ENCODE measurements around the gene PAXIP1.

The PAXIP1 gene

DNA sequence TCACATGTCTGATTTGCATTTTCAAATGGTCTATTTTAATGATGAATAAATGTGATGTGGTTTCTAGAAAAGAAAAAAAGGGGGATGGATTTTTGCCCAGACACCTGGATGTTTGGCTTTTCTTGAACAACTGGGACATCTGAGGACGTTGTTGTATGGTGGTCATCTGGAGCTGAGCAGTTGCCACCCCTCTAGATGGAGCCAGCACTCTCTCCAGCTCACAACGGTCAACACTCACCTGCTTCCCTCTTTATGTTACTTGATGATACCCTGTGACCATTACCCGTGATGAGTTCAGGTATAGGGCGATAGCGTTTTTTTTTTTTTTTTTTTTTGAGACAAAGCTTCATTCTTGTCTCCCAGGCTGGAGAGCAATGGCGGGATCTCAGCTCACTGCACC lies 30.1 kb upstream of the PAXIP1 start:
- H3K9me3 ChIP-seq (ENCODE audit: severe bottlenecking), result peaks cover 3% of the 10 kb centered on the region
- peak; percentile 31 for DNase-seq
- H3K4me3 ChIP-seq (ENCODE audit: low read depth, low read length), result no peak overlapping the region
- H3K27me3 ChIP-seq (ENCODE audit: insufficient read depth, low read depth, severe bottlenecking), result no peaks in the 10 kb centered on the region
- no peak overlapping the region for H3K27ac ChIP-seq
- TF ChIP-seq, protein P1, sequence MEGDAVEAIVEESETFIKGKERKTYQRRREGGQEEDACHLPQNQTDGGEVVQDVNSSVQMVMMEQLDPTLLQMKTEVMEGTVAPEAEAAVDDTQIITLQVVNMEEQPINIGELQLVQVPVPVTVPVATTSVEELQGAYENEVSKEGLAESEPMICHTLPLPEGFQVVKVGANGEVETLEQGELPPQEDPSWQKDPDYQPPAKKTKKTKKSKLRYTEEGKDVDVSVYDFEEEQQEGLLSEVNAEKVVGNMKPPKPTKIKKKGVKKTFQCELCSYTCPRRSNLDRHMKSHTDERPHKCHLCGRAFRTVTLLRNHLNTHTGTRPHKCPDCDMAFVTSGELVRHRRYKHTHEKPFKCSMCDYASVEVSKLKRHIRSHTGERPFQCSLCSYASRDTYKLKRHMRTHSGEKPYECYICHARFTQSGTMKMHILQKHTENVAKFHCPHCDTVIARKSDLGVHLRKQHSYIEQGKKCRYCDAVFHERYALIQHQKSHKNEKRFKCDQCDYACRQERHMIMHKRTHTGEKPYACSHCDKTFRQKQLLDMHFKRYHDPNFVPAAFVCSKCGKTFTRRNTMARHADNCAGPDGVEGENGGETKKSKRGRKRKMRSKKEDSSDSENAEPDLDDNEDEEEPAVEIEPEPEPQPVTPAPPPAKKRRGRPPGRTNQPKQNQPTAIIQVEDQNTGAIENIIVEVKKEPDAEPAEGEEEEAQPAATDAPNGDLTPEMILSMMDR (IDR thresholded peaks at IDR 0.05; ENCODE audit: low read depth, low read length), result peak; percentile 70
- no peaks in the 10 kb centered on the region for H3K36me3 ChIP-seq

DNA sequence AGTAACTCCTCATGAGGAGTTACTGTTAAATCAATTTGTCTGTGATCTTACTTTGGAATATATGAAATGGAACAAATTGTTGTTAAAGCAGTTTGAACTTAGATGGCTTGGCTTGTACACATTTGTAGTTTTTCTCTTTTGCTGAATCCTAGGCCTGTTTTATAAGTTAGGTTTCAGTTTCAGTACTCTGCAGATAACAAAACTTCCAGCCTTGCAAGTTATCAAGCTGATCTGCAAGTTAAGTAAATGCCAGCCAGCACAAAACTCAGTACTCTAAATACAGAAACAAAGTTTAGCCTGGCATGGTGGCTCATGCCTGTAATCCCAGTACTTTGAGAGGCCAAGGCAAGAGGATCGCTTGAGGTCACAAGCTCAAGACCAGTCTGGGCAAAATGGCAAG lies 25.0 kb upstream of the PAXIP1 start:
- Histone ChIP-seq H3K27me3 (ENCODE audit: insufficient read depth, low read depth, severe bottlenecking) (no peaks in the 10 kb centered on the region), H3K36me3 (no peaks in the 10 kb centered on the region), H3K4me3 (ENCODE audit: low read depth, low read length) (no peak overlapping the region), H3K9me3 (ENCODE audit: severe bottlenecking) (peaks cover 3% of the 10 kb centered on the region), H3K27ac (no peak overlapping the region)
- DNase-seq, result no peak
- TF ChIP-seq, protein P1 (IDR thresholded peaks at IDR 0.05; ENCODE audit: low read depth, low read length), result no peak

DNA sequence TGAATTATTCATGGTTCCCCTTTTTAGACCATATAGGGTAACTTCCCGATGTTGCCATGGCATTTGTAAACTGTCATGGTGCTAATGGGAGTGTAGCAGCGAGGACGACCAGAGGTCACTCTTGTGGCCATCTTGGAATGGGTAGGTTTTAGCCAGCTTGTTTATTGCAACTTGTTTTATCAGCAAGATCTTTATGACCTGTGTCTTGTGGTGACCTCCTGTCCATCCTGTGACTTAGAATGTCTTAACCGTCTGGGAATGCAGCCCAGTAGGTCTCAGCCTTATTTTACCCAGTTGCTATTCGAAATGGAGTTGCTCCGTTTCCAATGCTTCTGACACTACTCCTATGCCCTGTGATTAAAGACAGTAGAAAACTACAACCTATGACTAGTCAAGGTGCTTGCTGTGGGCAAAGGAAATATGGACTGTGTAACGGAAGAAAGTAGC lies 18.8 kb upstream of the PAXIP1 start:
- no peak for DNase-seq
- Histone ChIP-seq H3K9me3 (ENCODE audit: severe bottlenecking) (no peaks in the 10 kb centered on the region), H3K4me3 (ENCODE audit: low read depth, low read length) (no peak overlapping the region), H3K36me3 (no peaks in the 10 kb centered on the region), H3K27me3 (ENCODE audit: insufficient read depth, low read depth, severe bottlenecking) (no peaks in the 10 kb centered on the region), H3K27ac (no peak overlapping the region)
- TF ChIP-seq, protein P1 (IDR thresholded peaks at IDR 0.05; ENCODE audit: low read depth, low read length), result no peak

DNA sequence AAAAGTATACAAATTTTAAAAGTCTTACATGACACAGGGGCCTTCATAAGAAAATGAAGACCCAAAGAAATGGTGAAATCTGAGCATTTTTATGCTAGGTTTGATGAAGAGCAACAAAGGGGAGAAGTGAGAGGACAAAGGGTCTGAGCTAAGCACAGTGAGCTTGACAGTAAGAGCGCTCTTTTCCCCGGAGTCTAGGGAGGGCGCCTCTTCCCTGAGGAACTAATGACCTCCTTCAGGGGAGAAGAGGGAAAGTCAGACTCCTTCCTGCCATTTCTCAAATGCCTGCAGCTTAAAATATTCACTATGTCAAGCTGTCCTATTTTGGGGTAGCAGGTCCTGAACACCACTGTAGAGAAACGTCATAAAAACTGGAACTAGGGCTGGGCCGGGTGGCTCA lies 18.1 kb upstream of the PAXIP1 start:
- Histone ChIP-seq H3K27me3 (ENCODE audit: insufficient read depth, low read depth, severe bottlenecking) (no peaks in the 10 kb centered on the region), H3K9me3 (ENCODE audit: severe bottlenecking) (no peaks in the 10 kb centered on the region), H3K27ac (no peak overlapping the region), H3K4me3 (ENCODE audit: low read depth, low read length) (no peak overlapping the region), H3K36me3 (no peaks in the 10 kb centered on the region)
- peak; percentile 30 for DNase-seq
- TF ChIP-seq, protein P1 (IDR thresholded peaks at IDR 0.05; ENCODE audit: low read depth, low read length), result peak; percentile 50; the same call in 1 of the 2 replicates

DNA sequence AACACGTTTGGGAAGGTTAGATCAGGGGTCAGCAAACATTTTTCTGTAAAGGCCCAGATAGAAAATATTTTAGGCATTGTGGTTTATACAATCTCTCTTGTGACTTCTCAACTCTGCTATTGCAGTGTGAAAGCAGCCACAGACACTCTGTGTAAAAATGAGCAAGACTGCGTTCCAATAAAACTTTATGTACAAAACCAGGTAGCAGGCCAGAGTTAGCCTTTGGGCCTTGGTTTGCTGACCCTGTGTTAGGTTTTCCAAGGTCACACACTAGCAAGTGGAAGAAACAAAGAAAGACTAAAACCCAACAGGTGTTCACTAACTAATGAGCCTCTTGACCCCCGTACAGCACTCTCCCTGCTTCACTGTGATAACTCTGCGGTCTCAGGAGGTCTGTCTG lies 14.9 kb upstream of the PAXIP1 start:
- H3K4me3 ChIP-seq (ENCODE audit: low read depth, low read length), result no peak overlapping the region
- H3K27ac ChIP-seq, result no peak overlapping the region
- TF ChIP-seq, protein P1 (IDR thresholded peaks at IDR 0.05; ENCODE audit: low read depth, low read length), result no peak
- no peaks in the 10 kb centered on the region for H3K36me3 ChIP-seq
- H3K27me3 ChIP-seq (ENCODE audit: insufficient read depth, low read depth, severe bottlenecking), result no peaks in the 10 kb centered on the region
- peak; percentile 12 for DNase-seq
- H3K9me3 ChIP-seq (ENCODE audit: severe bottlenecking), result no peaks in the 10 kb centered on the region

DNA sequence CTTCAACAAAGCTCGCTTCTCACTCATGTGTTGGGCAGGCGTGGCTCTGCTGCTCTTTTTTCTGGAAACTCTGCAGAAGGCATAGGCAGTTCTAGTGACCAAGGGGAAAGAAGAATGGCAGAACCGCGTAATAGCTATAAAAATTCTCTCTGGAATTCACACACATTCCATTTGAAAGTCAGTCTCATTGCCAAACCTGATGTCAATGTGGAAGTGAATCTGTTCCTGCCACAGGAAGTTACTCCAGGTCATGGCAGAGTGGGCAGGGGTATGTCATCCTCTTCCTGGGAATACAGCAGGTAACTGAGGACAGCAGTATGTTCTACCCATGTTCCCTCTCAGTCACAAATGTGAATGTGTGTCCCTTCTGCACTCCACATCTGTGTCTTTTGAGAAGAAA lies 8.2 kb upstream of the PAXIP1 start:
- DNase-seq, result no peak
- H3K9me3 ChIP-seq (ENCODE audit: severe bottlenecking), result no peaks in the 10 kb centered on the region
- H3K4me3 ChIP-seq (ENCODE audit: low read depth, low read length), result no peak overlapping the region
- TF ChIP-seq, protein P1 (IDR thresholded peaks at IDR 0.05; ENCODE audit: low read depth, low read length), result no peak
- H3K36me3 ChIP-seq, result peaks cover 2% of the 10 kb centered on the region
- H3K27me3 ChIP-seq (ENCODE audit: insufficient read depth, low read depth, severe bottlenecking), result no peaks in the 10 kb centered on the region
- H3K27ac ChIP-seq, result no peak overlapping the region

Data from WERI-Rb-1 (cell line).